Ovary (tissue), 9 donors: ENCODE results near the gene RIPOR3. TPM values are rescaled to one million over a fixed set of nuclear protein-coding genes. Genes with fewer than 3 reads are reported as not detected.

Experiments used
- DNase-seq, 5 donors: peaks; one replicate each; pipeline ENCODE4 v3.0.0-alpha.2; 2019 to 2020
- H3K27ac ChIP-seq, 2 donors: fragments of 200-600 bp; one replicate each; pipeline versions ENCODE4 v1.5.1 to v1.8.0; 2019 to 2022
- H3K27me3 ChIP-seq: fragments of 200-600 bp; one replicate; pipeline ENCODE4 v1.8.0; 2022
- H3K36me3 ChIP-seq: fragments of 200-600 bp; sonication (generic); one replicate; pipeline ENCODE4 v1.5.1; 2019
- H3K4me1 ChIP-seq: one replicate; pipeline ENCODE4 v1.8.1; 2013; ENCODE audit warnings: mild to moderate bottlenecking, moderate library complexity; ENCODE audit not compliant: insufficient read depth
- H3K4me3 ChIP-seq: fragments of 200-600 bp; sonication (generic); one replicate; pipeline ENCODE4 v1.5.1; 2017
- H3K9me3 ChIP-seq, 2 donors: fragments of 200-600 bp in 1 of 2; sonication (generic) in 1 of 2; one replicate each; pipeline versions ENCODE4 v1.5.1 to v1.8.1; 2013 to 2019; ENCODE audit warnings: mild to moderate bottlenecking in 1 of 2, moderate library complexity in 1 of 2
- EP300 ChIP-seq: sonication (generic); formaldehyde crosslinking; IDR thresholded peaks from one replicate; pipeline ENCODE4 v1.6.1; 2017; ENCODE audit warnings: antibody characterized with exemption
- POLR2A ChIP-seq: fragments of 450-650 bp; IDR thresholded peaks from one replicate; pipeline ENCODE4 v1.6.1; 2017; ENCODE audit warnings: antibody characterized with exemption, mild to moderate bottlenecking, moderate library complexity
- WGBS, 3 donors: extraction: QIAGEN DNeasy Blood & Tissue Kit in 1 of 3; methylation state at CpG; one replicate each; pipeline versions ENCODE4 v1.1.5 to v1.1.7; 2013 to 2017; 5-methylcytosine and 5-hydroxymethylcytosine counted together
- intact Hi-C, 4 donors: fragments of 100-400 bp; cut with DNase I; formaldehyde crosslinking; loops; one replicate each; pipeline versions ENCODE4 v1.11.0 to v1.15.1; 2022 to 2023
- polyA plus RNA-seq, 2 donors: library from polyadenylated mRNA; stranded (reverse); fragments of 200-250 nt in 1 of 2; fragments of 350-450 nt in 1 of 2; fragmentation: Illumina TruSeq in 1 of 2; extraction: RNeasy Lipid Tissue Mini Kit (QIAGEN cat#74804) in 1 of 2; gene quantifications; one replicate each; pipeline ENCODE4 v1.2.3, GENCODE V29; 2013 to 2014
- total RNA-seq, 7 donors: library from RNA; depleted of rRNA in 2 of 7; stranded (reverse); fragments of >200 nt in 2 of 7; fragmentation: NEBNext Ultra II Directional in 3 of 7; extraction: Animal tissue kit (Norgen Biotek cat#: 25700) in 3 of 7; gene quantifications; one replicate each; pipeline versions ENCODE4 v1.1.0 to v1.2.4, GENCODE V29; 2016 to 2023
- TF ChIP-seq, protein P1 (sequence below), 3 donors: fragments of 450-650 bp in 2 of 3; fragments of 200-600 bp in 1 of 3; IDR thresholded peaks; one replicate each; pipeline versions ENCODE4 v1.5.1 to v1.8.0; 2016 to 2022; ENCODE audit warnings: antibody characterized with exemption in 3 of 3, mild to moderate bottlenecking in 1 of 3
- donor health status: DM: no; HTN: no; CAD: no; lungs with moderate emphysema.
- donor health status: DM: no; HTN: no; CAD: no.
- donor health status: Bipolar disorder and iron deficiency.
- donor health status: DM: yes; HTN: yes; CAD: no.
- donor health status: DM: no; HTN: no; CAD: no.
- donor health status: DM: yes; HTN: yes; CAD: no.

RIPOR3 gene
- total and polyA plus RNA-seq, 9 donors: 1.3 to 22.7 (median 8.0) TPM

DNA sequence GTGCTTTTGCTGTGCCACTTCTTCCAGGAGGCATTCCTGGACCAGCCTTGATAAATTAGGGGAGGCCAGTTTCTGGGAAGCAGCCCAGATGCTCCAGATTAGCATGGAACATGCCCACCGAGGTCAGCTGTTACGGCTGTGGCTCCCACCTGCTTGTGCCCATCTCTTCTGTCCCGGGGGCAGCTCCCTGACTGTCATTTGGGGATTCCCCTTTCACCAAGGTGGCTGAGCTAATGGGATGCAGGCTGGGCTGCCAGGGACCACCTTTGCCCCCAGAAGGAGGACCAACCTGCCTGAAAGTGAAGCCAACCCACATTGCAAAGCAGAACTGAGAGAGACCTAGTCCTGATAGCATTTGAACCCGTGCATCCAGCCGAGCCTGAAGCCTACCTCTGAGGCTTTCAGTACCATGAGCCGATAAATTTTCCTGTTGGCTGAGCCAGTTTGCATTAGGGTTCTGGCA is 95.9 kb downstream of the RIPOR3 start:
- Histone ChIP-seq H3K4me1 (peaks cover 6% of the 10 kb centered on the region), H3K9me3 (no peaks in the 10 kb centered on the region), H3K36me3 (no peaks in the 10 kb centered on the region), H3K4me3 (no peak overlapping the region), H3K27ac (no peak overlapping the region), H3K27me3 (no peaks in the 10 kb centered on the region)
- intact Hi-C loops: no loop called here
- DNase-seq: no peak
- 50 to 60% (median 53%) methylated on average over 6 of the region's 6 CpGs for WGBS, 3 donors
- TF ChIP-seq EP300 (no peak), POLR2A (no peak)
- TF ChIP-seq, protein P1, sequence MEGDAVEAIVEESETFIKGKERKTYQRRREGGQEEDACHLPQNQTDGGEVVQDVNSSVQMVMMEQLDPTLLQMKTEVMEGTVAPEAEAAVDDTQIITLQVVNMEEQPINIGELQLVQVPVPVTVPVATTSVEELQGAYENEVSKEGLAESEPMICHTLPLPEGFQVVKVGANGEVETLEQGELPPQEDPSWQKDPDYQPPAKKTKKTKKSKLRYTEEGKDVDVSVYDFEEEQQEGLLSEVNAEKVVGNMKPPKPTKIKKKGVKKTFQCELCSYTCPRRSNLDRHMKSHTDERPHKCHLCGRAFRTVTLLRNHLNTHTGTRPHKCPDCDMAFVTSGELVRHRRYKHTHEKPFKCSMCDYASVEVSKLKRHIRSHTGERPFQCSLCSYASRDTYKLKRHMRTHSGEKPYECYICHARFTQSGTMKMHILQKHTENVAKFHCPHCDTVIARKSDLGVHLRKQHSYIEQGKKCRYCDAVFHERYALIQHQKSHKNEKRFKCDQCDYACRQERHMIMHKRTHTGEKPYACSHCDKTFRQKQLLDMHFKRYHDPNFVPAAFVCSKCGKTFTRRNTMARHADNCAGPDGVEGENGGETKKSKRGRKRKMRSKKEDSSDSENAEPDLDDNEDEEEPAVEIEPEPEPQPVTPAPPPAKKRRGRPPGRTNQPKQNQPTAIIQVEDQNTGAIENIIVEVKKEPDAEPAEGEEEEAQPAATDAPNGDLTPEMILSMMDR (IDR thresholded peaks at IDR 0.05): no peak

DNA sequence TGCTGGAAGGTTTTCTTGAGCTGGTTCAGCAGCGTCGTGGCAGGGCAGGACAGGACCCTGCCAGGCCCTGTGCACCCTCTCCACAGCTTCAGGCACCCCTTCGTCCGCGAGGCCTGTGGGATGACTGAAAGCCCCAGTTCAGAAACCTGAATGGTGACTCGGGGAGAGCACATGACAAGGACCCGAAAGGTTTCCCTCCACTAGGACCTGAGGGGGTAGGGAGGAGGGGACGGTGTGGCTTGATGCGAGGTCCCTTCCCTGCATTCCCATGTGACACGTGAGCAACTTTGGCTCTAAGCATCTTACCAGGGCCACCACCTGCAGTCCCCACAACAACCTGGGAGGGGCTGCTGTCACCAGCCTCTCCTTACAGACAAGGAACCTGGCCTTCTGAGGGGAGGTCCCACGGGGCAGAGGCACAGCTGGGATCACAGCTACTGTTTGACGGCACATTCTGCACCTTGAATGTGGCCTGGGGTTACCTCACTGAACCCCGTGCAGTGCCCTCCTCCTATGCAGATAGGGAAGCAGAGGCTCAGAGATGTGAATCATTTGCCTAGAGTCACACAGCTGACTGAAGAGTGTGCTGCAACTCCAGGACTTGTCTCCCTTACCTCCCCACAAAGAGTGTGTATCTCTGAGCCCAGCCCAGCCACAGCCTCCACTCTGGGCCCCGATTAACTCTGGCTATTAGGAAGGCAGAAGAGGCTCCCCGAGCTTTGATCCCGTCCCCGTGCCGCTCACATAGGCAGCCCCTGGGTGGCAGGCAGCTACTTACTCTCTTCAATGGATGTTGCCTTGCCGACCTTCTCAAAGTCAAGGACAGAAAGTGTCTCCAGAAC is 96.5 kb downstream of the RIPOR3 start:
- no peak for DNase-seq
- no peaks in the 10 kb centered on the region for H3K36me3 ChIP-seq
- TF ChIP-seq POLR2A: no peak
- TF ChIP-seq, protein P1 (IDR thresholded peaks at IDR 0.05): no peak
- TF ChIP-seq EP300: no peak
- no peaks in the 10 kb centered on the region for H3K9me3 ChIP-seq
- no peak overlapping the region for H3K27ac ChIP-seq
- no peak overlapping the region for H3K4me3 ChIP-seq
- 37 to 52% (median 42%) methylated on average over 19 of the region's 19 CpGs for WGBS, 3 donors
- H3K27me3 ChIP-seq: no peaks in the 10 kb centered on the region
- peaks cover 6% of the 10 kb centered on the region for H3K4me1 ChIP-seq
- intact Hi-C loops: no loop called here

DNA sequence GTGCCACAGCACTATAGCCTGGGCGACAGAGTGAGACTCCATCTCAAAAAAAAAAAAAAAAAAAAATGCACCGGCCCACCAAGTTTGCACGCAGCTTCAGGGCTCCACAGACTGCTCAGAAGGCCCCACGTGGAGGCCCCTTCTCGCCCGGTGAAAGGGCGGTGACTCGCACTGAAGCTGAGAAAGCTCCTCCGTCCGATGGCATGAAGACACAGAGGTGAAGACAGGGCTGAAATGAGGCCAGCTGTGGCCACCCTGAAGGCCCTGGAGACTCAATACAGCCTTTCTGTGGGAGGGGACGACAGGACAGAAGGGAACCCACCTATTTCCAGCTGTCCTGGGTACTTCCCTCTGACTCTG is 97.1 kb downstream of the RIPOR3 start:
- intact Hi-C loops: no loop called here
- Histone ChIP-seq H3K27me3 (no peaks in the 10 kb centered on the region), H3K9me3 (no peaks in the 10 kb centered on the region), H3K4me3 (no peak overlapping the region), H3K27ac (no peak overlapping the region), H3K4me1 (peaks cover 6% of the 10 kb centered on the region), H3K36me3 (no peaks in the 10 kb centered on the region)
- 45 to 72% (median 61%) methylated on average over 11 of the region's 11 CpGs for WGBS, 3 donors
- TF ChIP-seq EP300 (no peak), POLR2A (no peak)
- TF ChIP-seq, protein P1 (IDR thresholded peaks at IDR 0.05): no peak
- no peak for DNase-seq

DNA sequence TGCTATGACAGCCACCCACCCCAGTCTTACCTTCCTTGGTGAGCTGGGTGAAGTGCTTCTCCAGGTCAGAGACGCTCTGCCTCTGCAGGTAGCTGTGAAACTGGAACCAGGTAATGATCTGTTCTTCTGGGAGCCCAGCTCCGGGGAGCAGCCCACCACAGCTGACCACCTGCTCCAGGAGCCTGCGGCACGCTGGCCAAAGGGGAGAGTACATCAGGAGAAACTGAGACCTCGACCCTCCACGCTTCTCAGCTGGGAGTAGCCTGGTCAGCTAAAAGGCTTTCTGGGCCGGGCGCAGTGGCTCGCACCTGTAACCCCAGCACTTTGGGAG is 98.4 kb downstream of the RIPOR3 start:
- Histone ChIP-seq H3K27me3 (no peaks in the 10 kb centered on the region), H3K4me3 (no peak overlapping the region), H3K27ac (no peak overlapping the region), H3K36me3 (no peaks in the 10 kb centered on the region), H3K4me1 (peaks cover 6% of the 10 kb centered on the region), H3K9me3 (no peaks in the 10 kb centered on the region)
- DNase-seq: no peak
- intact Hi-C loops: no loop called here
- TF ChIP-seq POLR2A (no peak), EP300 (no peak)
- TF ChIP-seq, protein P1 (IDR thresholded peaks at IDR 0.05): no peak
- WGBS, 3 donors: 91 to 92% (median 91%) methylated on average over 9 of the region's 9 CpGs
